ENCODE data around the gene TCAP.

The TCAP gene

DNA sequence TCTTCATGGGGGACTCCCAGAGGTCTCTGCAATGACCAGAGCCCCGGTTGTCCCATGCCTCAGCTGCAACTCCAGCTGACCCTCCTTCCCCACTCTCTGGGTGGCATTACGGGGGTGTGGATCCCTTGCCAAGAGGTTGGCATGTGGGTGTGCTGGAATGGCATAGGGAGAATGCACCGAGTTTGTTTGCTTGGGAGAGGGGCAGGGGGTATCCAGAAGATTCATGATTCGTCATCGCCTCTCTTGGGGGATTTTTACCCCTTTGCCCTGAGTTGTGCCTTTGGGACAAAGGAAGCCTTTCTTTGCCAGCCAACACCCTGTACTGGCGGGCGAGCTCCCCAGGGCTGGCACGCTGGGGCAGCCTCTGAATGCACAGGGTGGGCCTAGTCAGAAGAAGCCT is 41.2 kb downstream of the TCAP start:
- Histone ChIP-seq H3K36me3 (replicated peaks; ENCODE audit: insufficient read depth, low read length) (no peaks in the 10 kb centered on the region), H3F3A (ENCODE audit: insufficient read depth, low read length) (no peaks in the 10 kb centered on the region), H3K4me3 (ENCODE audit: low read length) (no peak overlapping the region), H3K79me2 (ENCODE audit: low read length) (no peaks in the 10 kb centered on the region), H2AFZ (ENCODE audit: low read length) (no peak overlapping the region), H3K9me3 (replicated peaks; ENCODE audit: insufficient read depth, low read length) (no peaks in the 10 kb centered on the region), H3K4me1 (ENCODE audit: low read length) (peaks cover 27% of the 10 kb centered on the region), H3K9me2 (replicated peaks; ENCODE audit: insufficient read depth, low read length) (no peaks in the 10 kb centered on the region), H3K4me2 (ENCODE audit: low read depth, low read length) (no peak overlapping the region), H3K27me3 (replicated peaks; ENCODE audit: insufficient read depth, low read length) (no peaks in the 10 kb centered on the region), H4K20me1 (ENCODE audit: insufficient read depth, low read length) (no peaks in the 10 kb centered on the region), H3K27ac (ENCODE audit: low read length) (no peak overlapping the region), H3K9ac (ENCODE audit: low read length) (no peak overlapping the region)
- DNase-seq = no peak
- TF ChIP-seq EZH2 (optimal IDR thresholded peaks at IDR 0.05; ENCODE audit: low read depth, low read length) = no peak
- no peak for TF ChIP-seq EZH2phosphoT487 (IDR thresholded peaks at IDR 0.05; ENCODE audit: low read length)
- TF ChIP-seq, protein P1, sequence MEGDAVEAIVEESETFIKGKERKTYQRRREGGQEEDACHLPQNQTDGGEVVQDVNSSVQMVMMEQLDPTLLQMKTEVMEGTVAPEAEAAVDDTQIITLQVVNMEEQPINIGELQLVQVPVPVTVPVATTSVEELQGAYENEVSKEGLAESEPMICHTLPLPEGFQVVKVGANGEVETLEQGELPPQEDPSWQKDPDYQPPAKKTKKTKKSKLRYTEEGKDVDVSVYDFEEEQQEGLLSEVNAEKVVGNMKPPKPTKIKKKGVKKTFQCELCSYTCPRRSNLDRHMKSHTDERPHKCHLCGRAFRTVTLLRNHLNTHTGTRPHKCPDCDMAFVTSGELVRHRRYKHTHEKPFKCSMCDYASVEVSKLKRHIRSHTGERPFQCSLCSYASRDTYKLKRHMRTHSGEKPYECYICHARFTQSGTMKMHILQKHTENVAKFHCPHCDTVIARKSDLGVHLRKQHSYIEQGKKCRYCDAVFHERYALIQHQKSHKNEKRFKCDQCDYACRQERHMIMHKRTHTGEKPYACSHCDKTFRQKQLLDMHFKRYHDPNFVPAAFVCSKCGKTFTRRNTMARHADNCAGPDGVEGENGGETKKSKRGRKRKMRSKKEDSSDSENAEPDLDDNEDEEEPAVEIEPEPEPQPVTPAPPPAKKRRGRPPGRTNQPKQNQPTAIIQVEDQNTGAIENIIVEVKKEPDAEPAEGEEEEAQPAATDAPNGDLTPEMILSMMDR (IDR thresholded peaks at IDR 0.05; ENCODE audit: low read length) = no peak

DNA sequence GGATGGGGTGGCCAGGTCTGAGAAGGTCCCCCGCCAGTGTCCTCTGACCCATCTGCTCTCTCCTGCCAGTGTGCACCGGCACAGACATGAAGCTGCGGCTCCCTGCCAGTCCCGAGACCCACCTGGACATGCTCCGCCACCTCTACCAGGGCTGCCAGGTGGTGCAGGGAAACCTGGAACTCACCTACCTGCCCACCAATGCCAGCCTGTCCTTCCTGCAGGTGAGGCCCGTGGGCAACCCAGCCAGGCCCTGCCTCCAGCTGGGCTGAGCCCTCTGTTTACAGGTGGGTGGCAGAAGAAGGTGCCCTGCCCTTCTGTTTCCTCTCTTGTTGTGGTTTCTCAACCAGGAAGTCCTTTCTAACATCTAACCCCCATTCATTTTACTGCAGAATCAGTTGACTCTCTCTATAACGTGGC is 41.8 kb downstream of the TCAP start:
- no peaks in the 10 kb centered on the region for H3K9me2 ChIP-seq (replicated peaks; ENCODE audit: insufficient read depth, low read length)
- no peaks in the 10 kb centered on the region for H3K36me3 ChIP-seq (replicated peaks; ENCODE audit: insufficient read depth, low read length)
- H3K27ac ChIP-seq (ENCODE audit: low read length) = no peak overlapping the region

DNA sequence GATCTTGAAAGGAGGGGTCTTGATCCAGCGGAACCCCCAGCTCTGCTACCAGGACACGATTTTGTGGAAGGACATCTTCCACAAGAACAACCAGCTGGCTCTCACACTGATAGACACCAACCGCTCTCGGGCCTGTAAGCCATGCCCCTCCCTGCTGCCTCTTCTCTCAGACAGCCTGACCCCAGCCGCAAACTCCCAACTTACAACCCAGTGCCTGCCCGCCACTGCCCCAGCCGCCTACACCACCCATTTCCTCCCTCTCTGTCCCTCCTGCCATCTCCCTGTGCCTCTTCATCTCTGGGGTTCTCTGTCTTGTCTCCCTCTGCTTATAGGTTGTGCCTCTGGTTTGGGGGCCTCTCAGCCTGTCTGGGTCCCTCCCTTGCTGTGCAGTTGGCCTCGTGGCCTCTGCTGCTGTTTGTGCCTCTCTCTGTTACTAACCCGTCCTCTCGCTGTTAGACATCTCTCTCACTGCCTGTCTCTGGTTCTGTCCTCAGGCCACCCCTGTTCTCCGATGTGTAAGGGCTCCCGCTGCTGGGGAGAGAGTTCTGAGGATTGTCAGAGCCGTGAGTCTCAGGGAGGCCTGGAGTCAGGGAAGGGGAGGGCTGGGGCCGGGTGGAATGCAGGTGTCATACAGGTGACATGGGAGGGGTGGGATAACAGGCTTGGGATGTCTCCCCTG is 44.3 kb downstream of the TCAP start:
- Histone ChIP-seq H3K4me2 (ENCODE audit: low read depth, low read length) (no peak overlapping the region), H3K4me1 (ENCODE audit: low read length) (peaks cover 10% of the 10 kb centered on the region), H3K27ac (ENCODE audit: low read length) (no peak overlapping the region), H3K79me2 (ENCODE audit: low read length) (no peaks in the 10 kb centered on the region), H4K20me1 (ENCODE audit: insufficient read depth, low read length) (no peaks in the 10 kb centered on the region), H3K36me3 (replicated peaks; ENCODE audit: insufficient read depth, low read length) (no peaks in the 10 kb centered on the region), H3F3A (ENCODE audit: insufficient read depth, low read length) (no peaks in the 10 kb centered on the region), H3K27me3 (replicated peaks; ENCODE audit: insufficient read depth, low read length) (no peaks in the 10 kb centered on the region), H3K9ac (ENCODE audit: low read length) (no peak overlapping the region), H2AFZ (ENCODE audit: low read length) (no peak overlapping the region), H3K9me3 (replicated peaks; ENCODE audit: insufficient read depth, low read length) (no peaks in the 10 kb centered on the region), H3K9me2 (replicated peaks; ENCODE audit: insufficient read depth, low read length) (no peaks in the 10 kb centered on the region), H3K4me3 (ENCODE audit: low read length) (no peak overlapping the region)
- DNase-seq = no peak
- TF ChIP-seq EZH2 (optimal IDR thresholded peaks at IDR 0.05; ENCODE audit: low read depth, low read length) (no peak), EZH2phosphoT487 (IDR thresholded peaks at IDR 0.05; ENCODE audit: low read length) (no peak)
- TF ChIP-seq, protein P1 (IDR thresholded peaks at IDR 0.05; ENCODE audit: low read length) = no peak

More for the DNA sequence above, 41.8 kb downstream of the TCAP start:
- H3K4me1 ChIP-seq (ENCODE audit: low read length) = peaks cover 27% of the 10 kb centered on the region
- no peaks in the 10 kb centered on the region for H3K79me2 ChIP-seq (ENCODE audit: low read length)
- peak overlapping the region; percentile 68 for H2AFZ ChIP-seq (ENCODE audit: low read length)
- H3K4me3 ChIP-seq (ENCODE audit: low read length) = no peak overlapping the region
- TF ChIP-seq, protein P1 (IDR thresholded peaks at IDR 0.05; ENCODE audit: low read length) = no peak
- TF ChIP-seq EZH2phosphoT487 (IDR thresholded peaks at IDR 0.05; ENCODE audit: low read length) (no peak), EZH2 (optimal IDR thresholded peaks at IDR 0.05; ENCODE audit: low read depth, low read length) (no peak)
- no peaks in the 10 kb centered on the region for H4K20me1 ChIP-seq (ENCODE audit: insufficient read depth, low read length)
- H3F3A ChIP-seq (ENCODE audit: insufficient read depth, low read length) = no peaks in the 10 kb centered on the region
- no peak overlapping the region for H3K9ac ChIP-seq (ENCODE audit: low read length)
- H3K9me3 ChIP-seq (replicated peaks; ENCODE audit: insufficient read depth, low read length) = no peaks in the 10 kb centered on the region
- peak; percentile 46 for DNase-seq
- no peak overlapping the region for H3K4me2 ChIP-seq (ENCODE audit: low read depth, low read length)
- H3K27me3 ChIP-seq (replicated peaks; ENCODE audit: insufficient read depth, low read length) = no peaks in the 10 kb centered on the region
